Thyroid gland (tissue), 4 donors: ENCODE data around the gene NKX1-1.

Source experiments
- POLR2A ChIP-seq, 2 donors: fragments of 450-650 bp; IDR thresholded peaks; one replicate each; pipeline ENCODE4 v1.6.1; 2017; ENCODE audit warnings: antibody characterized with exemption in 2 of 2, mild to moderate bottlenecking in 2 of 2, moderate library complexity in 1 of 2
- TF ChIP-seq, protein P1 (sequence below), 6 experiments: fragments of 200-600 bp in 3 of 6; fragments of 450-650 bp in 3 of 6; sonication (generic) in 3 of 6; IDR thresholded peaks; one replicate each; pipeline ENCODE4 v1.5.1; 2016 to 2019; ENCODE audit warnings: antibody characterized with exemption in 6 of 6, mild to moderate bottlenecking in 2 of 6, inconsistent platforms in 1 of 6, moderate library complexity in 1 of 6

DNA sequence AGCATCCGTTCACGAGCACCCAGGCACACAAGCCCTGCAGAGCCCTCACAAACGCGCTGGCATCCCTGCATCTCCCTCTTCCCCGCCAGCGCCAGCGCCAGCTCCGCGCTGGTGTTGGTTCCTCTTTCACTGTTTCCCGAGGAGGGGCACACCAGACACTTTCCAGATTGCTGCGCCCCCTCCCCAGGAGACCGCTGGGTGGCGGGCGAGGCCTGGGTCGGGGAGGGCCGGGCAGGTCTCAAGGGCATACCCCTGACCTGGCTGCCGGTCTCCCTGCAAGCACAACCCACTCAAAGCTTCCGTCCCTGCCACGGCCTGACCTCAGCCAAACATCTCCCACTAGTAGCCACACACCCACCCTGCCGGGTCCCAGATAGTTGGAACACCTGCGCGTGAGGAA is 2.2 kb upstream of the NKX1-1 start:
- TF ChIP-seq, protein P1, sequence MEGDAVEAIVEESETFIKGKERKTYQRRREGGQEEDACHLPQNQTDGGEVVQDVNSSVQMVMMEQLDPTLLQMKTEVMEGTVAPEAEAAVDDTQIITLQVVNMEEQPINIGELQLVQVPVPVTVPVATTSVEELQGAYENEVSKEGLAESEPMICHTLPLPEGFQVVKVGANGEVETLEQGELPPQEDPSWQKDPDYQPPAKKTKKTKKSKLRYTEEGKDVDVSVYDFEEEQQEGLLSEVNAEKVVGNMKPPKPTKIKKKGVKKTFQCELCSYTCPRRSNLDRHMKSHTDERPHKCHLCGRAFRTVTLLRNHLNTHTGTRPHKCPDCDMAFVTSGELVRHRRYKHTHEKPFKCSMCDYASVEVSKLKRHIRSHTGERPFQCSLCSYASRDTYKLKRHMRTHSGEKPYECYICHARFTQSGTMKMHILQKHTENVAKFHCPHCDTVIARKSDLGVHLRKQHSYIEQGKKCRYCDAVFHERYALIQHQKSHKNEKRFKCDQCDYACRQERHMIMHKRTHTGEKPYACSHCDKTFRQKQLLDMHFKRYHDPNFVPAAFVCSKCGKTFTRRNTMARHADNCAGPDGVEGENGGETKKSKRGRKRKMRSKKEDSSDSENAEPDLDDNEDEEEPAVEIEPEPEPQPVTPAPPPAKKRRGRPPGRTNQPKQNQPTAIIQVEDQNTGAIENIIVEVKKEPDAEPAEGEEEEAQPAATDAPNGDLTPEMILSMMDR (IDR thresholded peaks at IDR 0.05), result no peak
- no peak for TF ChIP-seq POLR2A (IDR thresholded peaks at IDR 0.05)
